Right cardiac atrium (tissue), 5 donors: Measurements from ENCODE around the gene SETDB1. TPM values are rescaled to one million over a fixed set of nuclear protein-coding genes. Genes with fewer than 3 reads are reported as not detected.
A peak's percentile ranks its signal among the peaks of the same experiment; 100 is the strongest.

Experiments used
- ATAC-seq, 2 donors: fragments of 200-7000 bp; cut with Tn5 transposase; one replicate each; pipeline versions ENCODE4 v1.8.0 to v1.9.1; 2020; ENCODE audit warnings: moderate library complexity in 2 of 2, mild to moderate bottlenecking in 1 of 2
- DNase-seq, 3 donors: peaks; one replicate each; pipeline ENCODE4 v3.0.0-alpha.2; 2020
- H3K27ac ChIP-seq: one replicate; pipeline ENCODE4 v1.5.1; 2013; ENCODE audit warnings: mild to moderate bottlenecking, low read length, control low read depth, moderate library complexity
- H3K27me3 ChIP-seq: one replicate; pipeline ENCODE4 v1.6.1; 2013; ENCODE audit not compliant: control insufficient read depth, insufficient read depth
- H3K4me1 ChIP-seq: one replicate; pipeline ENCODE4 v1.6.1; 2013; ENCODE audit warnings: low read length; ENCODE audit not compliant: control insufficient read depth, insufficient read depth
- H3K4me3 ChIP-seq: one replicate; pipeline ENCODE4 v1.5.1; 2013; ENCODE audit warnings: low read length, control low read depth
- H3K9me3 ChIP-seq: one replicate; pipeline ENCODE4 v1.6.1; 2013; ENCODE audit warnings: low read length; ENCODE audit not compliant: control insufficient read depth
- WGBS: extraction: QIAGEN DNeasy Blood & Tissue Kit; methylation state at CpG from one replicate; pipeline ENCODE4 v1.1.7; 2013; 5-methylcytosine and 5-hydroxymethylcytosine counted together
- intact Hi-C, 4 donors: fragments of 100-400 bp; cut with DNase I; formaldehyde crosslinking; loops; one replicate each; pipeline versions ENCODE4 v1.11.0 to v1.14.0; 2022 to 2023
- polyA plus RNA-seq: library from polyadenylated mRNA; stranded (reverse); fragments of 200-250 nt; gene quantifications from one replicate; pipeline ENCODE4 v1.2.3, GENCODE V29; 2013
- total RNA-seq, 4 donors: library from RNA; stranded (reverse); fragmentation: NEBNext Ultra II Directional; extraction: Animal tissue kit (Norgen Biotek cat#: 25700); gene quantifications; one replicate each; pipeline ENCODE4 v1.2.1, GENCODE V29; 2021
- donor health status: healthy with polysubstance abuse.
- donor health status: DM: no; HTN: yes; CAD: no.
- donor health status: DM: no; HTN: no; CAD: no.
- donor health status: DM: no; HTN: yes; CAD: no; lungs with severe emphysema.
- donor health status: DM: yes; HTN: yes; CAD: no.

The SETDB1 gene
- total and polyA plus RNA-seq, 5 donors: 12.5 to 23.8 (median 19.3) TPM

DNA sequence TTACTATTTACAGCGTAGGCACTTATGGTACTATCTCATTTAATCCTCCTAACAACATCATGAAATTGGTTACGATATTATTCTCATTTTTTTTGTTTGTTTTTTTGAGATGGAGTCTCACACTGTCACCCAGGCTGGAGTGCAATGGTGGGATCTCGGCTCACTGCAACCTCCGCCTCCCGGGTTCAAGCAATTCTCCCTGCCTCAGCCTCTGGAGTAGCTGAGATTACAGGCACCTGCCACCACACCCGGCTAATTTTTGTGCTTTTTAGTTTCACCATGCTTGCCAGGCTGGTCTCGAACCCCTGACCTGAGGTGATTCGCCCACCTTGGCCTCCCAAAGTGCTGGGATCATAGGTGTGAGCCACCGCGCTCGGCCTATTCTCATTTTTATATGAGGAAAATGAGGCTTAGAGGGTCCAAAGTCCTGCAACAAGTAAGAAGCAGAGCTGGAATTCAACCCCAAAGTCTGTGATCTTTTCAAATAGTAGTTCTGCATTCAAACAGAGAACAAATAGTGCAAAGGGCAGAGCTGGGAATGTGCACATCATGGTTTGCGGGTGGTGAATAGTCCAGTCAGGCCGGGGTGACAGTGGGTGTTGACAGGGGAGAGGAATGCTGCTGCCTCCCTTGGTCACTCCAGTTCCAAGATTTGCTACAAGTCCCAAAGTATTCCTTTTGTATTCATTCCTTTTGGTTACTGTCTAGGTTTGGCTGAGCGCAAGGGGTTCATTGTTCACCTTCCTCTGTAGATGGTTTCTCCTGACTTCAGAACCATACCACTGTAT is 86.7 kb downstream of the SETDB1 start:
- Histone ChIP-seq H3K27me3 (no peaks in the 10 kb centered on the region), H3K27ac (peak overlapping the region; percentile 83), H3K4me3 (no peak overlapping the region), H3K9me3 (no peaks in the 10 kb centered on the region), H3K4me1 (no peaks in the 10 kb centered on the region)
- DNase-seq (peak in 2 of 3 donors; percentile 61 to 67), ATAC-seq (peak; percentile 29 to 69)
- intact Hi-C loops: no loop called here
- WGBS: 77% methylated on average over 14 of the region's 14 CpGs

DNA sequence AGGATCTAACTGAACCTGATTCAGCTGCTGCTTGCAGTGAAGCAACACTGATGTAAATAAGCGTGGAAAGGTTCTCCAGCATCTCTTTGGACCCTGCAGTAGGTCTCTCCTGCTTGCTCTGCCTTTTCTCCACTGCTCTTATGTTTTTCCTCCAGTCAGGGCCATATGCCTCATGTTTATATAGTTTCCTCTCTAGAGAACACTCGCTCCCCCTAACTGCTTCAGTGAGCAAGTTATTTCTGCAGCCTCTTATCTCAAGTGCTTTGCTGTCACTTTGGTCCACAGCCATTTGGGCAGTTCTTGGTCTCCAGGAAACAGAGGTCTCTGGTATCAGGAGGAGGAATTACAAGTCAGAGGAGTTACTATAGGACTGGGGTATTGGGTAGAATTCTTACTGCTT is 87.4 kb downstream of the SETDB1 start:
- H3K4me1 ChIP-seq: no peaks in the 10 kb centered on the region
- peak; percentile 84 to 85 for ATAC-seq
- peak overlapping the region; percentile 83 for H3K27ac ChIP-seq
- H3K4me3 ChIP-seq: no peak overlapping the region
- no peaks in the 10 kb centered on the region for H3K27me3 ChIP-seq
- intact Hi-C loops: no loop called here
- WGBS: 26% methylated on average over 2 of the region's 2 CpGs
- peak; percentile 45 to 71 (median 71) for DNase-seq
- H3K9me3 ChIP-seq: no peaks in the 10 kb centered on the region

Other genes starting within 250 kb of the SETDB1 start
- gene GOLPH3L, start 229.2 kb upstream of the SETDB1 start, total RNA-seq: 10 to 100 TPM; 14.8 to 21.7 (median 19.1) TPM
- gene GOLPH3L, start 229.2 kb upstream of the SETDB1 start, polyA plus RNA-seq: 11.4 TPM
- gene HORMAD1, start 205.5 kb upstream of the SETDB1 start, total RNA-seq: under 1 TPM; 0.26 to 0.64 (median 0.54) TPM
- gene HORMAD1, start 205.5 kb upstream of the SETDB1 start, polyA plus RNA-seq: not detected
- 10 to 100 TPM; 34.8 to 64.7 (median 52.5) TPM for gene CTSS, start 160.6 kb upstream of the SETDB1 start, total RNA-seq
- gene CTSS, start 160.6 kb upstream of the SETDB1 start, polyA plus RNA-seq: 8.7 TPM
- 10 to 100 TPM; 13.6 to 22.2 (median 16.1) TPM for gene CTSK, start 118.1 kb upstream of the SETDB1 start, total RNA-seq
- 13.5 TPM for gene CTSK, start 118.1 kb upstream of the SETDB1 start, polyA plus RNA-seq
- 10 to 100 TPM; 35.6 to 38.9 (median 37.6) TPM for gene ARNT, start 49.8 kb upstream of the SETDB1 start, total RNA-seq
- 15.0 TPM for gene ARNT, start 49.8 kb upstream of the SETDB1 start, polyA plus RNA-seq
- gene CTXND2, start 39.2 kb upstream of the SETDB1 start, total RNA-seq: not detected
- not detected for gene CTXND2, start 39.2 kb upstream of the SETDB1 start, polyA plus RNA-seq
- gene CERS2, start 48.5 kb downstream of the SETDB1 start, total RNA-seq: 100 to 1,000 TPM in 1 of 4 donors, 10 to 100 TPM in 3; 89.3 to 110 (median 93.5) TPM
- 77.3 TPM for gene CERS2, start 48.5 kb downstream of the SETDB1 start, polyA plus RNA-seq
- gene ANXA9, start 55.9 kb downstream of the SETDB1 start, total RNA-seq: under 1 TPM in 1 of 4 donors, not detected in 3; 0.21 TPM
- 0.23 TPM for gene ANXA9, start 55.9 kb downstream of the SETDB1 start, polyA plus RNA-seq
- gene MINDY1, start 80.5 kb downstream of the SETDB1 start, total RNA-seq: 10 to 100 TPM; 46.7 to 86.4 (median 52.1) TPM
- gene MINDY1, start 80.5 kb downstream of the SETDB1 start, polyA plus RNA-seq: 34.9 TPM
- 10 to 100 TPM; 45.8 to 66.0 (median 49.8) TPM for gene PRUNE1, start 82.1 kb downstream of the SETDB1 start, total RNA-seq
- gene PRUNE1, start 82.1 kb downstream of the SETDB1 start, polyA plus RNA-seq: 39.3 TPM
- gene BNIPL, start 110.2 kb downstream of the SETDB1 start, total RNA-seq: under 1 TPM; 0.23 to 0.71 (median 0.50) TPM
- gene BNIPL, start 110.2 kb downstream of the SETDB1 start, polyA plus RNA-seq: 0.41 TPM
- gene C1orf56, start 121.4 kb downstream of the SETDB1 start, total RNA-seq: 10 to 100 TPM in 1 of 4 donors, 1 to 10 TPM in 3; 5.8 to 12.4 (median 7.4) TPM
- 9.5 TPM for gene C1orf56, start 121.4 kb downstream of the SETDB1 start, polyA plus RNA-seq
- 10 to 100 TPM; 34.7 to 53.6 (median 36.6) TPM for gene CDC42SE1, start 133.3 kb downstream of the SETDB1 start, total RNA-seq
- gene CDC42SE1, start 133.3 kb downstream of the SETDB1 start, polyA plus RNA-seq: 27.9 TPM
- gene MLLT11, start 134.0 kb downstream of the SETDB1 start, total RNA-seq: 1 to 10 TPM; 1.7 to 9.7 (median 8.7) TPM
- gene MLLT11, start 134.0 kb downstream of the SETDB1 start, polyA plus RNA-seq: 10.1 TPM
- gene GABPB2, start 144.4 kb downstream of the SETDB1 start, total RNA-seq: 10 to 100 TPM; 15.6 to 20.3 (median 18.4) TPM
- gene GABPB2, start 144.4 kb downstream of the SETDB1 start, polyA plus RNA-seq: 9.8 TPM
- 10 to 100 TPM; 23.7 to 70.5 (median 53.3) TPM for gene SEMA6C, start 220.3 kb downstream of the SETDB1 start, total RNA-seq
- gene SEMA6C, start 220.3 kb downstream of the SETDB1 start, polyA plus RNA-seq: 58.3 TPM
- gene TNFAIP8L2, start 230.3 kb downstream of the SETDB1 start, total RNA-seq: 1 to 10 TPM; 1.8 to 3.7 (median 2.3) TPM
- 2.1 TPM for gene TNFAIP8L2, start 230.3 kb downstream of the SETDB1 start, polyA plus RNA-seq
- 10 to 100 TPM in 3 of 4 donors, 1 to 10 TPM in 1; 8.5 to 16.5 (median 15.6) TPM for gene LYSMD1, start 239.5 kb downstream of the SETDB1 start, total RNA-seq
- 9.9 TPM for gene LYSMD1, start 239.5 kb downstream of the SETDB1 start, polyA plus RNA-seq
- 10 to 100 TPM; 18.3 to 25.6 (median 21.5) TPM for gene SCNM1, start 239.8 kb downstream of the SETDB1 start, total RNA-seq
- 23.7 TPM for gene SCNM1, start 239.8 kb downstream of the SETDB1 start, polyA plus RNA-seq
- not detected for gene TMOD4, start 249.6 kb downstream of the SETDB1 start, total RNA-seq
- 0.20 TPM for gene TMOD4, start 249.6 kb downstream of the SETDB1 start, polyA plus RNA-seq